Measurements from ENCODE around the gene SEMA5A. TPM values are rescaled to one million over a fixed set of nuclear protein-coding genes. Genes with fewer than 3 reads are reported as not detected.
A peak's percentile ranks its signal among the peaks of the same experiment; 100 is the strongest.

SEMA5A gene
- polyA plus RNA-seq, 1 of the 3 experiments (the other 2 are of a cell fraction), result 0.58 TPM

DNA sequence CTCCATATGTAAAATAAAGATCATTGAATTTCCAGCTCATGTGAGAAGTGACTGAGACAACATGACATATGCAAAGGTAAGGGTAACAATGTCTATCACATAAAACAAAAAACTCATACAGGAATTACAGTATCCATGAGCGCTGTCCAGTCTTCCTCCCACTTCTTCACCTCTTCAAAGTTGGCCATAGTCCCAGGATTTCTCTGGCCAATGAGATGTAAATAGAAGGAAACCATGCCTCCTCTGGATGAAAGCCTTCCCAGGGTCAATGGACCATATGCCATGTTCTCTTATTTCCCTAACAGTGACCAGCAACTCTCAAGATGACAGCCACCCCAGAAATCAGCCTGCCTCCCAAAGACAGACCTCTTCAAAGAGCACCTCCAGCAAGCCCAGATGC is 75.5 kb downstream of the SEMA5A start:
- H3K9me2 ChIP-seq, result no peaks in the 10 kb centered on the region
- H3K27ac ChIP-seq (ENCODE audit: low read depth in 2 of 2, low read length in 1 of 2), result no peak overlapping the region
- no peak overlapping the region for H3K9ac ChIP-seq
- H3K4me3 ChIP-seq (ENCODE audit: low read depth in 2 of 2, low read length in 1 of 2), result no peak overlapping the region
- H3F3A ChIP-seq (replicated peaks; ENCODE audit: insufficient read depth), result peaks cover 7% of the 10 kb centered on the region
- no peaks in the 10 kb centered on the region for H3K79me2 ChIP-seq (ENCODE audit: insufficient read depth)
- no peak for DNase-seq
- peaks cover 6 to 12% of the 10 kb centered on the region in 2 experiments; a peak in 1 of 4 replicates for H3K4me1 ChIP-seq (ENCODE audit: control insufficient read depth in 1 of 2, insufficient read depth in 2 of 2, low read depth in 1 of 2, low read length in 1 of 2)
- POLR2A ChIA-PET, result no interaction called here
- CTCF ChIA-PET, result no interaction called here
- WGBS (ENCODE audit: low lambda C conversion rate), result 72% methylated on average over 1 of the region's 1 CpG
- H4K20me1 ChIP-seq (ENCODE audit: insufficient read depth), result no peaks in the 10 kb centered on the region
- H3K27me3 ChIP-seq (ENCODE audit: insufficient read depth), result no peaks in the 10 kb centered on the region
- H3K4me2 ChIP-seq, result no peak overlapping the region
- H3K9me3 ChIP-seq, result no peaks in the 10 kb centered on the region
- TF ChIP-seq MXI1 (IDR thresholded peaks at IDR 0.05; ENCODE audit: low read depth, low read length) (no peak), GABPA (IDR thresholded peaks at IDR 0.05; ENCODE audit: low read depth) (no peak), ELF1 (IDR thresholded peaks at IDR 0.05) (no peak)
- TF ChIP-seq, protein P1, sequence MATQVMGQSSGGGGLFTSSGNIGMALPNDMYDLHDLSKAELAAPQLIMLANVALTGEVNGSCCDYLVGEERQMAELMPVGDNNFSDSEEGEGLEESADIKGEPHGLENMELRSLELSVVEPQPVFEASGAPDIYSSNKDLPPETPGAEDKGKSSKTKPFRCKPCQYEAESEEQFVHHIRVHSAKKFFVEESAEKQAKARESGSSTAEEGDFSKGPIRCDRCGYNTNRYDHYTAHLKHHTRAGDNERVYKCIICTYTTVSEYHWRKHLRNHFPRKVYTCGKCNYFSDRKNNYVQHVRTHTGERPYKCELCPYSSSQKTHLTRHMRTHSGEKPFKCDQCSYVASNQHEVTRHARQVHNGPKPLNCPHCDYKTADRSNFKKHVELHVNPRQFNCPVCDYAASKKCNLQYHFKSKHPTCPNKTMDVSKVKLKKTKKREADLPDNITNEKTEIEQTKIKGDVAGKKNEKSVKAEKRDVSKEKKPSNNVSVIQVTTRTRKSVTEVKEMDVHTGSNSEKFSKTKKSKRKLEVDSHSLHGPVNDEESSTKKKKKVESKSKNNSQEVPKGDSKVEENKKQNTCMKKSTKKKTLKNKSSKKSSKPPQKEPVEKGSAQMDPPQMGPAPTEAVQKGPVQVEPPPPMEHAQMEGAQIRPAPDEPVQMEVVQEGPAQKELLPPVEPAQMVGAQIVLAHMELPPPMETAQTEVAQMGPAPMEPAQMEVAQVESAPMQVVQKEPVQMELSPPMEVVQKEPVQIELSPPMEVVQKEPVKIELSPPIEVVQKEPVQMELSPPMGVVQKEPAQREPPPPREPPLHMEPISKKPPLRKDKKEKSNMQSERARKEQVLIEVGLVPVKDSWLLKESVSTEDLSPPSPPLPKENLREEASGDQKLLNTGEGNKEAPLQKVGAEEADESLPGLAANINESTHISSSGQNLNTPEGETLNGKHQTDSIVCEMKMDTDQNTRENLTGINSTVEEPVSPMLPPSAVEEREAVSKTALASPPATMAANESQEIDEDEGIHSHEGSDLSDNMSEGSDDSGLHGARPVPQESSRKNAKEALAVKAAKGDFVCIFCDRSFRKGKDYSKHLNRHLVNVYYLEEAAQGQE (IDR thresholded peaks at IDR 0.05; ENCODE audit: low read depth, low read length), result no peak
- TF ChIP-seq, protein P2, sequence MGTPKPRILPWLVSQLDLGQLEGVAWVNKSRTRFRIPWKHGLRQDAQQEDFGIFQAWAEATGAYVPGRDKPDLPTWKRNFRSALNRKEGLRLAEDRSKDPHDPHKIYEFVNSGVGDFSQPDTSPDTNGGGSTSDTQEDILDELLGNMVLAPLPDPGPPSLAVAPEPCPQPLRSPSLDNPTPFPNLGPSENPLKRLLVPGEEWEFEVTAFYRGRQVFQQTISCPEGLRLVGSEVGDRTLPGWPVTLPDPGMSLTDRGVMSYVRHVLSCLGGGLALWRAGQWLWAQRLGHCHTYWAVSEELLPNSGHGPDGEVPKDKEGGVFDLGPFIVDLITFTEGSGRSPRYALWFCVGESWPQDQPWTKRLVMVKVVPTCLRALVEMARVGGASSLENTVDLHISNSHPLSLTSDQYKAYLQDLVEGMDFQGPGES (IDR thresholded peaks at IDR 0.05; ENCODE audit: low read depth, low read length), result no peak
- no peak overlapping the region for H2AFZ ChIP-seq (ENCODE audit: low read depth)
- H3K36me3 ChIP-seq (replicated peaks in 1 of 2; ENCODE audit: control insufficient read depth in 1 of 2, insufficient read depth in 2 of 2, low read length in 1 of 2), result no peaks in the 10 kb centered on the region

DNA sequence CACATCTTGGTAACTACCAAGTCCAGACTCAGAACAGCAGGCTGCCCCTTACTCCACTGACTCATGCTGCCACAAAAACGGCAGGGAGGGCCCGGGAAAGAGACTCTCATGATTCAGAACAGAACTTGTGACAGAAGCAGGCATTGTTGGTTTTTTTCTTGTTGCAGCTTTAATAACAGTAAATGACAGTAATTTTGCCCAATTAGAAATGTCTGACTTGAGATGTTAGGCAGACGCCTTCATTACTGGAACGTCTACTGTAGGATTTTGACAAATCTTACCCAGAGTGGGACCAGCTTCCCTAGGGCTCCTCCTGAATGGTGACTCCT is 77.9 kb downstream of the SEMA5A start:
- Histone ChIP-seq H4K20me1 (ENCODE audit: insufficient read depth) (no peaks in the 10 kb centered on the region), H3K4me1 (ENCODE audit: control insufficient read depth in 1 of 2, insufficient read depth in 2 of 2, low read depth in 1 of 2, low read length in 1 of 2) (peaks cover 6 to 8% of the 10 kb centered on the region in 2 experiments; a peak in 1 of 4 replicates), H3K9ac (no peak overlapping the region), H3K9me3 (no peaks in the 10 kb centered on the region), H3K9me2 (no peaks in the 10 kb centered on the region), H3K79me2 (ENCODE audit: insufficient read depth) (no peaks in the 10 kb centered on the region), H3K27ac (ENCODE audit: low read depth in 2 of 2, low read length in 1 of 2) (peak overlapping the region; percentile 70), H3K36me3 (replicated peaks in 1 of 2; ENCODE audit: control insufficient read depth in 1 of 2, insufficient read depth in 2 of 2, low read length in 1 of 2) (no peaks in the 10 kb centered on the region), H3K4me2 (peak overlapping the region; percentile 59; the same call in 1 of the 2 replicates), H2AFZ (ENCODE audit: low read depth) (peak overlapping the region; percentile 79; the same call in 1 of the 2 replicates), H3K4me3 (ENCODE audit: low read depth in 2 of 2, low read length in 1 of 2) (no peak overlapping the region), H3F3A (replicated peaks; ENCODE audit: insufficient read depth) (peaks cover 7% of the 10 kb centered on the region), H3K27me3 (ENCODE audit: insufficient read depth) (no peaks in the 10 kb centered on the region)
- POLR2A ChIA-PET, result no interaction called here
- WGBS (ENCODE audit: low lambda C conversion rate), result 8% methylated on average over 4 of the region's 4 CpGs
- CTCF ChIA-PET, result interaction anchor here (0.8 kb wide), 1 partner anchor 16 kb away, joined by 3 read pairs; no protein-coding TSS in a partner anchor
- peak; percentile 24 for DNase-seq
- TF ChIP-seq, protein P3, sequence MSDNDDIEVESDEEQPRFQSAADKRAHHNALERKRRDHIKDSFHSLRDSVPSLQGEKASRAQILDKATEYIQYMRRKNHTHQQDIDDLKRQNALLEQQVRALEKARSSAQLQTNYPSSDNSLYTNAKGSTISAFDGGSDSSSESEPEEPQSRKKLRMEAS (IDR thresholded peaks at IDR 0.05; ENCODE audit: low read depth), result no peak
- TF ChIP-seq, protein P4, sequence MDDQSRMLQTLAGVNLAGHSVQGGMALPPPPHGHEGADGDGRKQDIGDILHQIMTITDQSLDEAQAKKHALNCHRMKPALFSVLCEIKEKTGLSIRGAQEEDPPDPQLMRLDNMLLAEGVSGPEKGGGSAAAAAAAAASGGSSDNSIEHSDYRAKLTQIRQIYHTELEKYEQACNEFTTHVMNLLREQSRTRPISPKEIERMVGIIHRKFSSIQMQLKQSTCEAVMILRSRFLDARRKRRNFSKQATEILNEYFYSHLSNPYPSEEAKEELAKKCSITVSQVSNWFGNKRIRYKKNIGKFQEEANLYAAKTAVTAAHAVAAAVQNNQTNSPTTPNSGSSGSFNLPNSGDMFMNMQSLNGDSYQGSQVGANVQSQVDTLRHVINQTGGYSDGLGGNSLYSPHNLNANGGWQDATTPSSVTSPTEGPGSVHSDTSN (IDR thresholded peaks at IDR 0.05), result peak; percentile 44; the same call in 1 of the 2 replicates
- TF ChIP-seq GATA2 (CRISPR knock-in tag; IDR thresholded peaks at IDR 0.05), result no peak
- no peak for TF ChIP-seq FOXM1 (IDR thresholded peaks at IDR 0.05; ENCODE audit: low read depth)
- TF ChIP-seq FOXJ3 (CRISPR knock-in tag; IDR thresholded peaks at IDR 0.05), result no peak
- TF ChIP-seq, protein P5, sequence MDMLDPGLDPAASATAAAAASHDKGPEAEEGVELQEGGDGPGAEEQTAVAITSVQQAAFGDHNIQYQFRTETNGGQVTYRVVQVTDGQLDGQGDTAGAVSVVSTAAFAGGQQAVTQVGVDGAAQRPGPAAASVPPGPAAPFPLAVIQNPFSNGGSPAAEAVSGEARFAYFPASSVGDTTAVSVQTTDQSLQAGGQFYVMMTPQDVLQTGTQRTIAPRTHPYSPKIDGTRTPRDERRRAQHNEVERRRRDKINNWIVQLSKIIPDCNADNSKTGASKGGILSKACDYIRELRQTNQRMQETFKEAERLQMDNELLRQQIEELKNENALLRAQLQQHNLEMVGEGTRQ (IDR thresholded peaks at IDR 0.05; ENCODE audit: borderline replicate concordance, low read depth, low read length), result no peak
- TF ChIP-seq, protein P6, sequence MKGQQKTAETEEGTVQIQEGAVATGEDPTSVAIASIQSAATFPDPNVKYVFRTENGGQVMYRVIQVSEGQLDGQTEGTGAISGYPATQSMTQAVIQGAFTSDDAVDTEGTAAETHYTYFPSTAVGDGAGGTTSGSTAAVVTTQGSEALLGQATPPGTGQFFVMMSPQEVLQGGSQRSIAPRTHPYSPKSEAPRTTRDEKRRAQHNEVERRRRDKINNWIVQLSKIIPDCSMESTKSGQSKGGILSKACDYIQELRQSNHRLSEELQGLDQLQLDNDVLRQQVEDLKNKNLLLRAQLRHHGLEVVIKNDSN (IDR thresholded peaks at IDR 0.05; ENCODE audit: borderline replicate concordance, low read depth), result no peak
- no peak for TF ChIP-seq ELF1 (IDR thresholded peaks at IDR 0.05)
- TF ChIP-seq NRF1 (IDR thresholded peaks at IDR 0.05; ENCODE audit: low read depth, low read length), result no peak
- no peak for TF ChIP-seq SMC3 (IDR thresholded peaks at IDR 0.05; ENCODE audit: low read depth, low read length)
- TF ChIP-seq GABPA (IDR thresholded peaks at IDR 0.05; ENCODE audit: low read depth), result no peak
- TF ChIP-seq, protein P2 (IDR thresholded peaks at IDR 0.05; ENCODE audit: low read depth, low read length), result no peak
- no peak for TF ChIP-seq TEAD4 (IDR thresholded peaks at IDR 0.05; ENCODE audit: borderline replicate concordance, insufficient read depth)
- TF ChIP-seq TCF12 (IDR thresholded peaks at IDR 0.05), result peak; percentile 73
- no peak for TF ChIP-seq EZH2phosphoT487 (IDR thresholded peaks at IDR 0.05; ENCODE audit: borderline replicate concordance, low read depth)
- no peak for TF ChIP-seq RAD21 (IDR thresholded peaks at IDR 0.05; ENCODE audit: low read length)
- TF ChIP-seq TAF1 (IDR thresholded peaks at IDR 0.05; ENCODE audit: borderline replicate concordance, low read depth, low read length), result no peak
